NT2/D1 (cell line): ENCODE results near the gene C20orf202.

Experiments
- SUZ12 ChIP-seq: IDR thresholded peaks from 2 replicates; pipeline ENCODE4 v1.6.1; 2011; ENCODE audit not compliant: insufficient read length, insufficient read depth; ENCODE audit errors: extremely low read depth
- YY1 ChIP-seq: IDR thresholded peaks from 2 replicates; pipeline ENCODE4 v1.6.1; 2011; ENCODE audit not compliant: insufficient read length, insufficient read depth
- ZNF274 ChIP-seq: IDR thresholded peaks from 2 replicates; pipeline ENCODE4 v1.6.1; 2011; ENCODE audit warnings: mild to moderate bottlenecking, low read depth, low read length

DNA sequence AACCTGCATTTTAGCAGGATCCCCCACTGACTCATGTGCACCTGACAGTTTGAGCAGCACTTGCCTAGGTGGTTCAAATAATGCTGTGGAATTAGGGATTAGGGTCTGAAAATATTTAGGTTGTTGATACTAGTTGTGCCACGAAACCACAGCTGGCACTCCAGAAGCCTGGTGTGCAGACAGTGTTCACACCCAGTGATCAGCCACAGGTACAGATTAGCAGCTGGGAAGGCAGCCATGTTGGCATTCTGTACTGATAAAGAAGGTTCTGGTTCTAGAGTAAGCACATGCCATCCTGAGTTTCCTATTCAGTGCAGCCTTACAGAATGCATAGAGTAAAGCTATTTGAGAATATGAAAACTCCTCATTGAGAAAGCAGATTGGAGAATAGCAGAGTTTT lies 48.6 kb upstream of the C20orf202 start:
- TF ChIP-seq SUZ12 = no peak
- no peak for TF ChIP-seq ZNF274
- TF ChIP-seq YY1 = no peak
